Common myeloid progenitor, CD34-positive (primary cell): ENCODE results near the gene BRAT1.

Experiments used
- CTCF ChIA-PET: fragments of 350-600 bp; sonication (Branson Sonifier 250); formaldehyde crosslinking; loops from one replicate; lab custom pipeline; 2021; ENCODE audit warnings: antibody characterized with exemption; lab: Charles Lee
- POLR2A ChIA-PET: fragments of 350-600 bp; sonication (Branson Sonifier 250); formaldehyde crosslinking; loops from one replicate; lab custom pipeline; 2021; ENCODE audit warnings: antibody characterized with exemption; lab: Charles Lee
- DNase-seq, 3 donors: peaks; one replicate each; pipeline versions ENCODE4 v3.0.0 to v3.0.0-alpha.2; 2013
- H3K27ac ChIP-seq, 2 experiments: 1 replicate in 1 of 2; 2 replicates in 1 of 2; pipeline ENCODE4 v1.7.0; 2013; ENCODE audit warnings: inconsistent platforms in 2 of 2, low read length in 2 of 2, mild to moderate bottlenecking in 2 of 2, low read depth in 1 of 2, moderate library complexity in 1 of 2; ENCODE audit not compliant: severe bottlenecking in 2 of 2, insufficient read depth in 1 of 2, poor library complexity in 1 of 2
- H3K27me3 ChIP-seq, 5 experiments: replicated peaks in 2 of 5; 1 replicate in 3 of 5; 2 replicates in 2 of 5; pipeline versions ENCODE4 v1.6.1 to v1.7.0; 2013; ENCODE audit warnings: low read length in 4 of 5, mild to moderate bottlenecking in 2 of 5, moderate library complexity in 2 of 5, inconsistent platforms in 1 of 5; ENCODE audit not compliant: insufficient read depth in 5 of 5, control insufficient read depth in 4 of 5
- H3K36me3 ChIP-seq, 4 experiments: 1 replicate in 2 of 4; 2 replicates in 2 of 4; pipeline versions ENCODE4 v1.6.1 to v1.7.0; 2013; ENCODE audit warnings: low read length in 3 of 4, control low read depth in 1 of 4, mild to moderate bottlenecking in 1 of 4; ENCODE audit not compliant: control insufficient read depth in 4 of 4, insufficient read depth in 4 of 4
- H3K4me1 ChIP-seq, 4 experiments: 1 replicate in 3 of 4; 2 replicates in 1 of 4; pipeline versions ENCODE4 v1.6.1 to v1.7.1; 2013; ENCODE audit warnings: low read length in 3 of 4, mild to moderate bottlenecking in 3 of 4, control low read depth in 1 of 4, inconsistent platforms in 1 of 4, moderate library complexity in 1 of 4; ENCODE audit not compliant: control insufficient read depth in 4 of 4, insufficient read depth in 4 of 4; ENCODE audit errors: control extremely low read depth in 1 of 4
- H3K4me3 ChIP-seq, 7 experiments: 1 replicate in 4 of 7; 2 replicates in 3 of 7; pipeline versions ENCODE4 v1.5.1 to v1.7.0; 2013; ENCODE audit warnings: mild to moderate bottlenecking in 7 of 7, low read length in 6 of 7, moderate library complexity in 6 of 7, inconsistent platforms in 2 of 7, low read depth in 2 of 7, control low read depth in 1 of 7; ENCODE audit not compliant: insufficient read depth in 4 of 7, control insufficient read depth in 1 of 7; ENCODE audit errors: extremely low read depth in 1 of 7
- H3K9me3 ChIP-seq, 5 experiments: 1 replicate in 4 of 5; 2 replicates in 1 of 5; pipeline versions ENCODE4 v1.6.1 to v1.7.1; 2013; ENCODE audit warnings: low read length in 4 of 5, mild to moderate bottlenecking in 2 of 5, inconsistent platforms in 1 of 5, low read depth in 1 of 5, moderate library complexity in 1 of 5; ENCODE audit not compliant: control insufficient read depth in 4 of 5, insufficient read depth in 2 of 5; ENCODE audit errors: control extremely low read depth in 1 of 5
- WGBS: methylation state at CpG from one replicate; pipeline ENCODE4 v1.1.5; 2013; ENCODE audit not compliant: insufficient coverage; 5-methylcytosine and 5-hydroxymethylcytosine counted together

BRAT1 gene

GRCh38 chr7:2530071-2530987 is 25.0 kb downstream of the BRAT1 start:
- ChIA-PET POLR2A (interaction anchor here (1.1 to 2.7 kb wide), 8 partner anchors 10 to 169 kb away, joined by 3 to 28 read pairs (median 4); partner anchors contain the start of genes BRAT1 and IQCE), CTCF (interaction anchor here (0.7 to 6.6 kb wide), 6 partner anchors 10 to 28 kb away, joined by 3 to 22 read pairs (median 4); partner anchors contain the start of gene IQCE)
- 2% methylated on average over 10 of the region's 16 CpGs for WGBS
- H3K4me3 ChIP-seq = peak overlapping the region in 4 of 7 experiments; percentile 41 to 66 (median 46)
- H3K36me3 ChIP-seq = peaks cover 0 to 22% (median 7%) of the 10 kb centered on the region in 4 experiments
- no peaks in the 10 kb centered on the region for H3K9me3 ChIP-seq
- peak overlapping the region; percentile 68 to 87 for H3K27ac ChIP-seq
- no peaks in the 10 kb centered on the region for H3K27me3 ChIP-seq
- peak; percentile 78 to 97 (median 94) for DNase-seq
- peaks cover 6 to 62% (median 58%) of the 10 kb centered on the region in 4 experiments for H3K4me1 ChIP-seq

GRCh38 chr7:2529161-2530070 is 25.9 kb downstream of the BRAT1 start:
- ChIA-PET POLR2A (interaction anchor here (0.5 to 2.7 kb wide), 9 partner anchors 9 to 249 kb away, joined by 3 to 28 read pairs (median 5); partner anchors contain the start of gene BRAT1), CTCF (interaction anchor here (0.7 to 6.6 kb wide), 10 partner anchors 10 to 180 kb away, joined by 3 to 22 read pairs (median 5); partner anchors contain the start of gene IQCE)
- Histone ChIP-seq H3K36me3 (peaks cover 0 to 26% (median 9%) of the 10 kb centered on the region in 4 experiments), H3K27me3 (no peaks in the 10 kb centered on the region), H3K27ac (peak overlapping the region; percentile 68 to 87), H3K4me1 (peaks cover 6 to 71% (median 66%) of the 10 kb centered on the region in 4 experiments), H3K9me3 (no peaks in the 10 kb centered on the region), H3K4me3 (peak overlapping the region in 5 of 7 experiments; percentile 27 to 66 (median 50))
- WGBS = under 1% methylated on average over 20 of the region's 30 CpGs
- peak; percentile 88 to 97 (median 96) for DNase-seq

DNA sequence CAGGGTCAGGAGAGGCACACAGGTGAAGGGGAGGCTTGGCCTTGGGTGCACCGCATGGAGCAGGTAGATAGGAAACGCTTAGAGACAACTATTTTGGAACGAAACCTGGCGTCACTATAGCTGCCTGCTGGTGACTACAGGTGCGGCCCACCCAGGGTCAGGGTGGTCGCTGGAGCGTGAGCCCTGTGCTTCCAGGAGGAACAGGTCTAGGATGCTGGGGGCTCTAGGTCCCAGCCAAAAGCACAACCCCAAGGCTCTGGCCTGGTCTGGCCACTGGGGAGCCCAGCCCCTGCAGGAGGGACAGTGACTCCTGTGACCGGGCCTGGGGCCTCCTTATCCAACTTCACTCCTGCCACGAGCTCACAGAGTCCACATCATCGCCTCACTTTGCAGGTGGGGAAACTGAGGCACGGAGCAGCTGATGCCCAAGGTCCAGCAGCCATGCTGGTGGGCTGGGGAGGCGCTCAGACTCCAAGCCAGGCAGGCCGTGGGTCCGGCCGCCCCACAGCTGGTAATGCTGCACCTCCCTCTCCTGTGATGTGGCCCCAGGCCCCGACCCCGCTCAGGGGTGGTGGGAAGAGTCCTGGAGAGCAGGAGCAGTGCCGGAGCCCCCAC is 26.7 kb downstream of the BRAT1 start:
- H3K27ac ChIP-seq = peak overlapping the region in 1 of 2 experiments; percentile 87
- WGBS = 44% methylated on average over 18 of the region's 18 CpGs
- ChIA-PET CTCF (interaction anchor here (0.9 to 6.6 kb wide), 8 partner anchors 11 to 181 kb away, joined by 3 to 22 read pairs (median 5); no protein-coding TSS in a partner anchor), POLR2A (interaction anchor here (0.6 to 2.7 kb wide), 5 partner anchors 17 to 210 kb away, joined by 3 to 28 read pairs (median 7); no protein-coding TSS in a partner anchor)
- H3K27me3 ChIP-seq = no peaks in the 10 kb centered on the region
- H3K9me3 ChIP-seq = no peaks in the 10 kb centered on the region
- peak overlapping the region in 5 of 7 experiments; percentile 1 to 66 (median 50) for H3K4me3 ChIP-seq
- DNase-seq = no peak
- peaks cover 6 to 79% (median 75%) of the 10 kb centered on the region in 4 experiments for H3K4me1 ChIP-seq
- peaks cover 0 to 26% (median 9%) of the 10 kb centered on the region in 4 experiments for H3K36me3 ChIP-seq

GRCh38 chr7:2527505-2528467 is 27.5 kb downstream of the BRAT1 start:
- H3K27me3 ChIP-seq = no peaks in the 10 kb centered on the region
- POLR2A ChIA-PET = interaction anchor here (0.9 to 2.7 kb wide), 3 partner anchors 17 to 35 kb away, joined by 3 to 8 read pairs (median 5); no protein-coding TSS in a partner anchor
- H3K4me1 ChIP-seq = peaks cover 6 to 87% (median 83%) of the 10 kb centered on the region in 4 experiments
- CTCF ChIA-PET = interaction anchor here (0.9 to 6.6 kb wide), 6 partner anchors 17 to 182 kb away, joined by 3 to 22 read pairs (median 6); partner anchors contain the start of gene BRAT1
- peaks cover 0 to 26% (median 9%) of the 10 kb centered on the region in 4 experiments for H3K36me3 ChIP-seq
- H3K4me3 ChIP-seq = peak overlapping the region in 2 of 7 experiments; percentile 41 to 66
- WGBS = 80% methylated on average over 10 of the region's 17 CpGs
- H3K27ac ChIP-seq = peak overlapping the region in 1 of 2 experiments; percentile 87
- DNase-seq = peak in 2 of 3 donors; percentile 41 to 59
- no peaks in the 10 kb centered on the region for H3K9me3 ChIP-seq

DNA sequence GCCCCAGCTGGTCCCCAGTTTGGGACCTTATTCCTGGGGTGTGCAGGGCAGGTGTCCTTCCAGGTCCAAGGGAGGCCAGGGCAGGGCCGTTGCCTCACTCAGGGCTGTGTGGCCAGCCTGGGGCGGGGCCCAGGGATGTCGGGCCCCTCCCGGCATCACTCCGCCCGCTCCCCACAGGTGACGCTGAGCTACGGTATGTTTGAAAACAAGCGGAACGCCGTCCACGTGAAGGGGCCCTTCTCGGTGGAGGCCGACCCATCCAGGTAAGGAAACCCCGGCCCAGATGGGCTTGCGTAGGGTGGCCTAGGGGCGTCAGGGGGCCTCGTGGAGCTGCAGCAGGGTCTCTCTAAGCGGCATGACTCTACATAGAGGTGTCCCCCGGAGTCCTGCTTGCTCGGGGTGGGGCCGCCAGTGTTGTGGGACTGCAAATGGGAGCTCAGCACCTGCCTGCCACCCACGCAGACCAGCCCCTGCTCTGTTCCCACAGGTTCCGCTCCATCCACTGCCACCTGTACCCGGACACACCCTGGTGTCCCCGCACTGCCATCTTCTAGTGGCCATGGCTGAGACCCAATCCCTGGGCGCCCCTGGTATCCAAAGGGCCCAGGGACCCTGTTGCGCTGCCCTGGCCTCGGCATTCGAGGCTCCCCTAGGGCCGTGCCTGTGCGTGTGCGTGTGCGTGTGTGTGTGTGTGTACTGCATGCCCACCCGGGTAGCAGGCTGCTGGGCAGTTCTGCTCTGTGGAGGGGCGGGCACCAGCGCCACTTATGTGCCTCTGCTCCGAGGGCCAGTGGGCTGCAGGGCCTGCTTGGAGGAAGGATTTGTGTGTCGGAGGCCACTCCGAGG is 28.4 kb downstream of the BRAT1 start:
- Histone ChIP-seq H3K36me3 (peaks cover 0 to 26% (median 9%) of the 10 kb centered on the region in 4 experiments), H3K27me3 (no peaks in the 10 kb centered on the region), H3K9me3 (no peaks in the 10 kb centered on the region), H3K4me3 (no peak overlapping the region), H3K27ac (no peak overlapping the region), H3K4me1 (peaks cover 7 to 96% (median 92%) of the 10 kb centered on the region in 4 experiments)
- WGBS = 97% methylated on average over 32 of the region's 40 CpGs
- DNase-seq = no peak
- POLR2A ChIA-PET = interaction anchor here (1.1 to 1.9 kb wide), 2 partner anchors 16 kb away, joined by 5 to 10 read pairs; no protein-coding TSS in a partner anchor
- CTCF ChIA-PET = interaction anchor here (0.9 to 6.6 kb wide), 5 partner anchors 10 to 57 kb away, joined by 3 to 22 read pairs (median 4); partner anchors contain the start of gene BRAT1
